Astrocyte (in vitro differentiated cells and primary cell): Measurements from ENCODE around the gene MORN5.

Source experiments
- CTCF ChIP-seq: IDR thresholded peaks from 2 replicates; pipeline ENCODE4 v1.5.1; 2011; ENCODE audit warnings: low read depth, mild to moderate bottlenecking, inconsistent platforms, low read length, moderate library complexity; ENCODE audit not compliant: insufficient read depth
- EZH2 ChIP-seq: IDR thresholded peaks from 2 replicates; pipeline ENCODE4 v1.6.1; 2012; ENCODE audit warnings: mild to moderate bottlenecking, low read length, inconsistent platforms; ENCODE audit not compliant: insufficient read depth

- TF ChIP-seq CTCF (no peak), EZH2 (no peak)
Observed at GRCh38 chr9:122143876-122144405, 15.8 kb upstream of the MORN5 start.
